GM23338 (cell line): ENCODE data around the gene KLHDC2.

Source experiments
- CTCF ChIP-seq, 2 experiments: fragments of 200-600 bp in 1 of 2; sonication (generic) in 1 of 2; conservative IDR thresholded peaks; 2 replicates each; pipeline versions ENCODE4 v1.5.1 to v1.6.1; 2016 to 2017; ENCODE audit warnings: antibody characterized with exemption in 2 of 2, low read depth in 2 of 2, mild to moderate bottlenecking in 2 of 2, moderate library complexity in 1 of 2
- EZH2 ChIP-seq: fragments of 200-600 bp; sonication (generic); IDR thresholded peaks from one replicate; pipeline ENCODE4 v1.8.0; 2017; ENCODE audit warnings: antibody characterized with exemption, mild to moderate bottlenecking, low read depth; ENCODE audit not compliant: unreplicated experiment
- NANOG ChIP-seq: IDR thresholded peaks from 2 replicates; pipeline ENCODE4 v1.6.1; 2016; ENCODE audit warnings: antibody characterized with exemption, borderline replicate concordance

- TF ChIP-seq CTCF (conservative IDR thresholded peaks at IDR 0.05; ENCODE audit: low read depth in 2 of 2): no peak
- TF ChIP-seq EZH2: no peak
- TF ChIP-seq NANOG: no peak
Measured at GRCh38 chr14:49828640-49829039, 60.7 kb downstream of the KLHDC2 start.
